Mesothelial cell of epicardium (in vitro differentiated cells): Measurements from ENCODE around the gene COMMD6. TPM values are rescaled to one million over a fixed set of nuclear protein-coding genes. Genes with fewer than 3 reads are reported as not detected.
"Not testable (repeated sequence)": the region's sequence is repeated elsewhere in the genome, so short reads cannot be mapped to it uniquely, and the experiment has no call there.

Experiments used
- DNase-seq, 2 experiments: peaks; one replicate each; pipeline ENCODE4 v3.0.0; 2021; ENCODE audit warnings: low spot score in 2 of 2; ENCODE audit not compliant: unreplicated experiment in 2 of 2
- H3K27ac Mint-ChIP-seq: 2 replicates; pipeline ENCODE4 v1.8.0; 2021; ENCODE audit warnings: mixed read lengths
- H3K27me3 Mint-ChIP-seq: 2 replicates; pipeline ENCODE4 v1.8.0; 2021; ENCODE audit warnings: low read depth, mixed read lengths
- H3K36me3 Mint-ChIP-seq: 2 replicates; pipeline ENCODE4 v1.8.0; 2021; ENCODE audit warnings: mixed read lengths
- H3K4me1 Mint-ChIP-seq: 2 replicates; pipeline ENCODE4 v1.8.0; 2021; ENCODE audit warnings: mixed read lengths
- H3K4me3 Mint-ChIP-seq: 2 replicates; pipeline ENCODE4 v1.8.0; 2021; ENCODE audit warnings: mild to moderate bottlenecking, moderate library complexity, mixed read lengths
- H3K9me3 Mint-ChIP-seq: 2 replicates; pipeline ENCODE4 v1.8.0; 2021; ENCODE audit warnings: mixed read lengths
- total RNA-seq: library from RNA; stranded (reverse); gene quantifications from 3 replicates; pipeline ENCODE4 v1.2.1, GENCODE V29; 2021
- TF ChIP-seq, protein P1 (sequence below): fragments of 200-600 bp; sonication (generic); IDR thresholded peaks from one replicate; pipeline ENCODE4 v1.5.0; 2021; ENCODE audit warnings: antibody characterized with exemption; ENCODE audit not compliant: unreplicated experiment

Gene COMMD6
- total RNA-seq, 1 donor from 2014 or later, result 134 TPM

DNA sequence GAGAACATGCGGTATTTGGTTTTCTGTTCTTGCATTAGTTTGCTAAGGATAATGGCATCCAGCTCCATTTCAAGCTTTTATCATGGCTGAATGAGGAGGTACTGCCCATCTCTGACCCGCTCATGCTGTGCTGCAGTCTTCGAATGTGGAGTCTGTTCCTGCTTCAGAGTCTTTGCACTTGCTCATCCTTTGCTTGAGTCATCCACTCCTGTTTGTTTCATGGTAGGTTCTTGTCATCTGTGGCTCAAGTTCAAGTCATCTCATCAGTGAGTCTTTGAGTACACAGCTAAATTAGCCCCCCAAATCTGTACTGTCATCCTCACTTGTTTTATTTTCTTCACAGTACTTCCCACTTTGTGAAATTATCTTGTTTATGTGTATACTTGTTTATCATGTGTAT is 17.3 kb upstream of the COMMD6 start:
- no peaks in the 10 kb centered on the region for H3K27me3 Mint-ChIP-seq
- no peaks in the 10 kb centered on the region for H3K9me3 Mint-ChIP-seq
- no peak overlapping the region for H3K4me3 Mint-ChIP-seq
- no peak for DNase-seq
- peaks cover 16% of the 10 kb centered on the region for H3K4me1 Mint-ChIP-seq
- H3K36me3 Mint-ChIP-seq, result peaks cover 17% of the 10 kb centered on the region
- TF ChIP-seq, protein P1, sequence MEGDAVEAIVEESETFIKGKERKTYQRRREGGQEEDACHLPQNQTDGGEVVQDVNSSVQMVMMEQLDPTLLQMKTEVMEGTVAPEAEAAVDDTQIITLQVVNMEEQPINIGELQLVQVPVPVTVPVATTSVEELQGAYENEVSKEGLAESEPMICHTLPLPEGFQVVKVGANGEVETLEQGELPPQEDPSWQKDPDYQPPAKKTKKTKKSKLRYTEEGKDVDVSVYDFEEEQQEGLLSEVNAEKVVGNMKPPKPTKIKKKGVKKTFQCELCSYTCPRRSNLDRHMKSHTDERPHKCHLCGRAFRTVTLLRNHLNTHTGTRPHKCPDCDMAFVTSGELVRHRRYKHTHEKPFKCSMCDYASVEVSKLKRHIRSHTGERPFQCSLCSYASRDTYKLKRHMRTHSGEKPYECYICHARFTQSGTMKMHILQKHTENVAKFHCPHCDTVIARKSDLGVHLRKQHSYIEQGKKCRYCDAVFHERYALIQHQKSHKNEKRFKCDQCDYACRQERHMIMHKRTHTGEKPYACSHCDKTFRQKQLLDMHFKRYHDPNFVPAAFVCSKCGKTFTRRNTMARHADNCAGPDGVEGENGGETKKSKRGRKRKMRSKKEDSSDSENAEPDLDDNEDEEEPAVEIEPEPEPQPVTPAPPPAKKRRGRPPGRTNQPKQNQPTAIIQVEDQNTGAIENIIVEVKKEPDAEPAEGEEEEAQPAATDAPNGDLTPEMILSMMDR, result no peak
- H3K27ac Mint-ChIP-seq, result no peak overlapping the region

DNA sequence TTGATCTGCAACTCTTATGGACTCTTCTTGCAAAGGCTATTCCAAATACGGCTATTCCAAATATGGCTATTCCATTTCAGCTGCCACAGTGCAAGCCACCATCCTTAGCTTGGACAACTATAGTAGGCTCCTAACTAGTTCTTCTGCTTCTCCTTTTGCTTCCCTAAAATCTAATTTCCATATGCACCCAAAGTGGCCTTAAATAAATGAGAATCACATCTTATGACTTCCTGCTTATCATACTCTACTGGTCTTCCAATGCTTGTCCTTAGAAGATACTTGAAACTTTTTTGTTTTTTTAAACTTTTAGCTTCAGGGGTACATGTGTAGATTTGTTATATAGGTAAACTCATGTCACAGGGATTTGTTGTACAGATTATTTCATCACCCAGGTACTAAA is 16.8 kb upstream of the COMMD6 start:
- H3K4me1 Mint-ChIP-seq, result peaks cover 16% of the 10 kb centered on the region

DNA sequence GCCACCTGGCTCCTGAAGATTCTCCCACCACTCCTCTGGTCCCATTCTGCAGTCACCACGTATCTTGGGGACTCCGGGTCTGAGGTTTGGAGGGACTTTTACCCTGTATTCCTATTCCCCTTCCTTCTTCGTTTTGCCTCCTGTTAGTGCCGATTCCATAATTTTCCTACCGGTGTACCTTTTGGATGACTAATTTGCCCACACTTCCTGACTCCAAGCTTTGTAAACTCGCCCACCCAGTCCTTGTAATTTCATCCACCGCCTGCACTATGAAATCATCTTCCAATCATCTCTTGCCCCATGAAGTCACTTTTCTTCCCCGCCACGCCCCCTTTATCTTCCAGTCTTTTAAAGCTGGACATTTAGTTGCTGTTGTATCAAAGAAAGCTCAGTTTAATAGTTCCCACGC is 12.5 kb upstream of the COMMD6 start:
- Mint-ChIP-seq H3K36me3 (peaks cover 13% of the 10 kb centered on the region), H3K4me1 (peaks cover 27% of the 10 kb centered on the region), H3K9me3 (no peaks in the 10 kb centered on the region), H3K27ac (peak overlapping the region; percentile 93), H3K4me3 (peak overlapping the region; percentile 87), H3K27me3 (no peaks in the 10 kb centered on the region)
- TF ChIP-seq, protein P1, result no peak
- peak in 1 of 2 experiments; percentile 50 for DNase-seq

More for the DNA sequence above, 16.8 kb upstream of the COMMD6 start:
- H3K4me3 Mint-ChIP-seq, result no peak overlapping the region
- DNase-seq, result no peak
- peaks cover 17% of the 10 kb centered on the region for H3K36me3 Mint-ChIP-seq
- TF ChIP-seq, protein P1, result no peak
- no peaks in the 10 kb centered on the region for H3K9me3 Mint-ChIP-seq
- H3K27ac Mint-ChIP-seq, result no peak overlapping the region
- no peaks in the 10 kb centered on the region for H3K27me3 Mint-ChIP-seq

DNA sequence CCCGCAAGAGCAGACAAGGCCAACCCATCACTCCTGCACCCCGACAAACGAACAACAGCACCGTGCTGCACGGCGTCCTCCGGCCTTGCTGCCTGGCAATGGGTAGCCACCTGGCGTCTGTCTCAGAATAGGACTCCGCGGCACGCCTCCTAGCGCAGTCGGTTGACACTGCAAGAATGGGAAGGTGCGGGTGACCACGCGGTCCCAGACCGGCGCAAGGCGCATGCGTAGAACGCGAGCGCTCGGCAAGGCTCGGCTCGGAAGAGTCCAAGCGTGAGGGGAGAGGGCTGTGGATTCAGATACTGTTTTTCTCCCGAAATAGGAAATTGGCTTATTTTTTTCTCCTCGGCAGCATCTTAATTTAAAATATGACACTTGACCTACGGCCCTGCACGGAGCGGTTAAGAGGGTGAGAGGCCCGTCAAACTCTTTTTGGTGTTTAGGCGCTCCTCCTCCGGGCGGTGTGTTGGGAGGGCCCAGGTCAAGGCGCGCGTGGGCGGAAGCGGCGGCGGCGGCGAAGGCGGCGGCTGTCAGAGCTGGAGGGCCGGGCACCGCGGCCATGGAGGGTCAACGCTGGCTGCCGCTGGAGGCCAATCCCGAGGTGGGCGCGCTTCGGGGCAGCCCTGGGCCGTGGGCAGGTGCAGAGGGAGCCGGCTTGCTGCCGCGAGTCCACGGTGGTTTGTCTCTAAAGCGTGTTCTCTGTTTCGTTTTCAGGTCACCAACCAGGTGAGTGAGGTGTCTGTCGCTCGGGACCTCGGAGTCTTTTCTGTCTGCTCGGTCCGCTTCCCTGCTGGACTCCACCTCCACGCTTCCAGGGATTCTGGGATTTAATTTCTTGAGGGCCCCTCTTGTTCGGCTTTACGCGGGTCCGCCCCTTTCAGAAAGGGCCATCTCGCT is 11.9 kb upstream of the COMMD6 start, which contains the start of gene UCHL3:
Gene UCHL3 (plus strand): TSS at position 530 of the 897 bp plus-strand sequence. CDS start 30 bp downstream, at position 560.
- TF ChIP-seq, protein P1, result peak; percentile 73
- Mint-ChIP-seq H3K27me3 (no peaks in the 10 kb centered on the region), H3K4me3 (peak within 1 kb of the TSS; percentile 87), H3K36me3 (peaks cover 8% of the 10 kb centered on the region), H3K27ac (peak within 1 kb of the TSS; percentile 93), H3K4me1 (peaks cover 30% of the 10 kb centered on the region), H3K9me3 (no peaks in the 10 kb centered on the region)
- DNase-seq, result peak; percentile 93 to 98

DNA sequence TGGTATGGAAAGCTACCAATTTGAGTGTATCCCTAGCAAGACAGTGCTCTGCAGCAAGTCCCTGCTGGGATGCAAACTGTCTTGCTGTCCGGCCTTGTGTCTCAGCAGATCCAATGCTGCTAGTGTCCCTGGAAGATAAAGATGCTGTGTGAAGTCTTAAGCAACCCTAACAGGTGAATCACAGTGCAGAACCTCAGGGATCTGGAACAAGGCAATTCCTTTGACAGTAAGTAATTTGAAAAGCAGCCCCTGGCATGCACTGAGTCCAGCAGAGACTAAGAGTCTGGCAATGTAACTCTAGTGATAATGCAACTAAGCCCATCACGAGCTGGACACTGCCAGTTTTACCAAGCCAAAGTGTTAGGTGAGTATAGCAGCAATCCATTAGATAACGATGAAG is 10.3 kb upstream of the COMMD6 start:
- no peak overlapping the region for H3K27ac Mint-ChIP-seq

DNA sequence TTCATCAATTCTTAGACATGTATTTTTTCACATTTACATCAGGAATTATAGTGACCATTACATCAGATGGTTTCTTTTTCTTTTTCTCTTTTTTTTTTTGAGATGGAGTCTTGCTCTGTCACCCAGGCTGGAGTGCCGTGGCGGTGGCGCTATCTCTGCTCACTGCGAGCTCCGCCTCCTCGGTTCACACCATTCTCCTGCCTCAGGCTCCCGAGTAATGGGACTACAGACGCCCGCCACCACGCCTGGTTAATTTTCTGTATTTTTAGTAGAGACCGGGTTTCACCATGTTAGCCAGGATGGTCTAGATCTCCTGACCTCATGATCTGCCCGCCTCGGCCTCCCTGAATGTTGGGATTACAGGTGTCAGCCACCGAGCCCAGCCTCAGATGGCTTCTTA is 7.7 kb upstream of the COMMD6 start:
- not testable (repeated sequence) for H3K9me3 Mint-ChIP-seq, H3K27ac Mint-ChIP-seq, H3K4me3 Mint-ChIP-seq, H3K27me3 Mint-ChIP-seq, DNase-seq, H3K36me3 Mint-ChIP-seq
- H3K4me1 Mint-ChIP-seq, result peaks cover 19% of the 10 kb centered on the region

More for the DNA sequence above, 10.3 kb upstream of the COMMD6 start:
- H3K36me3 Mint-ChIP-seq, result no peaks in the 10 kb centered on the region
- DNase-seq, result no peak
- no peaks in the 10 kb centered on the region for H3K27me3 Mint-ChIP-seq
- H3K4me3 Mint-ChIP-seq, result no peak overlapping the region
- H3K4me1 Mint-ChIP-seq, result peaks cover 27% of the 10 kb centered on the region
- TF ChIP-seq, protein P1, result no peak
- H3K9me3 Mint-ChIP-seq, result no peaks in the 10 kb centered on the region
